ENCODE measurements around the gene MDN1.

DNA sequence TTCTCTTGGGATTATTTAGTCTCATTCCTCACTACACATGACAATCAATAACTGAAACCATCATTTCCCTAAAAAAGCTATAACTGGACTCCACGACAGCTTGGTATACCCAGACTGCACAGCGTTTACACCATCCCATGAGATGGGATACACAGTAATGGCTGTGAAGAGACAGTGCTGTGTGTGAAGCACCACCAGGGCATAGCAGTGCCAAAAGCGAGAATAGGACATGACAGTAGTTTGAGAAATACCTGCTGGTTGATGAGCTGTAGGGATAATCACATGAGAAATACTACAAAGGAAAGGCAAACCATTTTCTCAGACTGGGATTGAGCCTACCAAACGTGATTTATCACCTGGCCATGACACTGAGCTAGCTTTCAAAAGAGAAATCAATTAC, 158.6 kb downstream of the MDN1 start:
- TF ChIP-seq, protein P1, sequence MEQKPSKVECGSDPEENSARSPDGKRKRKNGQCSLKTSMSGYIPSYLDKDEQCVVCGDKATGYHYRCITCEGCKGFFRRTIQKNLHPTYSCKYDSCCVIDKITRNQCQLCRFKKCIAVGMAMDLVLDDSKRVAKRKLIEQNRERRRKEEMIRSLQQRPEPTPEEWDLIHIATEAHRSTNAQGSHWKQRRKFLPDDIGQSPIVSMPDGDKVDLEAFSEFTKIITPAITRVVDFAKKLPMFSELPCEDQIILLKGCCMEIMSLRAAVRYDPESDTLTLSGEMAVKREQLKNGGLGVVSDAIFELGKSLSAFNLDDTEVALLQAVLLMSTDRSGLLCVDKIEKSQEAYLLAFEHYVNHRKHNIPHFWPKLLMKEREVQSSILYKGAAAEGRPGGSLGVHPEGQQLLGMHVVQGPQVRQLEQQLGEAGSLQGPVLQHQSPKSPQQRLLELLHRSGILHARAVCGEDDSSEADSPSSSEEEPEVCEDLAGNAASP (CRISPR knock-in tag; IDR thresholded peaks at IDR 0.05; ENCODE audit: borderline replicate concordance): no peak
- TF ChIP-seq MXI1 (IDR thresholded peaks at IDR 0.05; ENCODE audit: borderline replicate concordance, low read depth, low read length) (no peak), SIN3B (IDR thresholded peaks at IDR 0.05; ENCODE audit: low read length) (no peak), FOXK1 (CRISPR knock-in tag; IDR thresholded peaks at IDR 0.05; ENCODE audit: borderline replicate concordance, low read depth) (no peak)

All from HepG2 (cell line).